ENCODE results near the gene LMOD1.
A peak's percentile ranks its signal among the peaks of the same experiment; 100 is the strongest.

GRCh38 chr1:201883786-201884185 lies 62.6 kb downstream of the LMOD1 start:
- no peak for TF ChIP-seq CTCF (IDR thresholded peaks at IDR 0.05)
- TF ChIP-seq EZH2phosphoT487 (IDR thresholded peaks at IDR 0.05; ENCODE audit: borderline replicate concordance, low read depth), result no peak
- 0 out of 2 replicates have a peak, but pooled peaks have one; percentile 50 for TF ChIP-seq JUND (IDR thresholded peaks at IDR 0.05)
- peak; percentile 46; the same call in 1 of the 2 replicates for TF ChIP-seq RXRA (IDR thresholded peaks at IDR 0.05; ENCODE audit: borderline replicate concordance, low read depth)
- TF ChIP-seq MXI1 (IDR thresholded peaks at IDR 0.05; ENCODE audit: low read depth, low read length), result no peak
- no peak; the same call in 1 of the 2 replicates for TF ChIP-seq MAX (IDR thresholded peaks at IDR 0.05; ENCODE audit: low read depth)
- TF ChIP-seq TAF1 (IDR thresholded peaks at IDR 0.05; ENCODE audit: borderline replicate concordance, low read depth, low read length), result no peak
